ENCODE results near the gene TOMM6.

TOMM6 gene

GRCh38 chr6:41823178-41823577 is 35.7 kb downstream of the TOMM6 start:
- Histone ChIP-seq H3K9me3 (ENCODE audit: control insufficient read depth, low read length) (no peaks in the 10 kb centered on the region), H3K4me3 (ENCODE audit: insufficient read depth, low read depth, low read length, poor library complexity, severe bottlenecking) (no peak overlapping the region), H3K27me3 (replicated peaks; ENCODE audit: control insufficient read depth, insufficient read depth, low read length, poor library complexity, severe bottlenecking) (no peaks in the 10 kb centered on the region), H3K4me1 (ENCODE audit: control insufficient read depth, insufficient read depth, low read length, poor library complexity, severe bottlenecking) (no peaks in the 10 kb centered on the region), H3K36me3 (ENCODE audit: control insufficient read depth, insufficient read depth, low read length) (no peaks in the 10 kb centered on the region), H3K27ac (ENCODE audit: insufficient read depth, low read length, poor library complexity, severe bottlenecking) (no peak overlapping the region)
- no peak for DNase-seq

DNA sequence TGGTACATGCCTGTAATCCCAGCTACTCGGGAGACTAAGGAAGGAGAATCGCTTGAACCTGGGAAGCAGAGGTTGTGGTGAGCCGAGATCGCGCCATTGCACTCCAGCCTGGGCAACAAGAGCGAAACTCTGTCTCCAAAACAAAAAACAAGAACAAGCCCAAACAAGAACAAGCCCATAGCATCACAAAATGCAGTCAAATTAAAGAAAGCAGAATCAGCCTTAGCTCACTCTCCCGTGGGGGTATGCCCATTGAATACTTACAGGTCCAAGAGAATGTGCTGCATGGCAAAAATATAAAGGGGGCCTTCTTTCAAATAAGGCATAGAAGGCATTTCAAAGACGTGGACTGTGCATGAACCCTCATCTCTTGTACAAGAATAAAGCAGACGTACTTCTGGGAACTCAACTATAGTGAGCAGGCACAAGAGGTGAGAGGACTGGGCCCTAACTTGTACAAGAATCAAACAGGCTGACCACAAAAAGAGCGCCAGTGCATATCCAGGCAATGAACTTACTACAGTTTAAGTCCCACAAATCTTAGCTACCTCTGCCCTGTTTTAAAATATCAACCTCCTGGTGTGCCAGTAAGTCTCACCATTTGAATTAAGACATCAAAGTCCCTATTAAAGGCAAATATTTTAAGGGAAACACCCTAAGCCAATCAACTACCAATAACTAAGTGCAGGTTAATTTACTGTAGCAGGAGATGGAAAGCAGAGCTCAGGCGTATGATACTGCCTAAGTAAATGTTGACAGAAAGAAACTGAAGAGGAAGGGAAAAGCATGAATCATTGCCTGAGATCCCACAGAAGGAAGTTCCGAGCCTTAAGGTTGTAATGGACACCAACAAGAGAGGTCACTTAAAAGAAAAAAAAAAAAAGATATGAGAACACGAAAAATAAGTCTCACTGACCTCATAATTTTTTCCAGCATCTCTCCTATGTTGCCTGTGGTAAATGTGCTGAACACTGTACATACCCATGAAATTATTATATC is 37.4 kb downstream of the TOMM6 start:
- Histone ChIP-seq H3K4me3 (ENCODE audit: insufficient read depth, low read depth, low read length, poor library complexity, severe bottlenecking) (no peak overlapping the region), H3K27ac (ENCODE audit: insufficient read depth, low read length, poor library complexity, severe bottlenecking) (no peak overlapping the region), H3K4me1 (ENCODE audit: control insufficient read depth, insufficient read depth, low read length, poor library complexity, severe bottlenecking) (no peaks in the 10 kb centered on the region), H3K27me3 (replicated peaks; ENCODE audit: control insufficient read depth, insufficient read depth, low read length, poor library complexity, severe bottlenecking) (no peaks in the 10 kb centered on the region), H3K36me3 (ENCODE audit: control insufficient read depth, insufficient read depth, low read length) (no peaks in the 10 kb centered on the region), H3K9me3 (ENCODE audit: control insufficient read depth, low read length) (no peaks in the 10 kb centered on the region)
- DNase-seq, result no peak

DNA sequence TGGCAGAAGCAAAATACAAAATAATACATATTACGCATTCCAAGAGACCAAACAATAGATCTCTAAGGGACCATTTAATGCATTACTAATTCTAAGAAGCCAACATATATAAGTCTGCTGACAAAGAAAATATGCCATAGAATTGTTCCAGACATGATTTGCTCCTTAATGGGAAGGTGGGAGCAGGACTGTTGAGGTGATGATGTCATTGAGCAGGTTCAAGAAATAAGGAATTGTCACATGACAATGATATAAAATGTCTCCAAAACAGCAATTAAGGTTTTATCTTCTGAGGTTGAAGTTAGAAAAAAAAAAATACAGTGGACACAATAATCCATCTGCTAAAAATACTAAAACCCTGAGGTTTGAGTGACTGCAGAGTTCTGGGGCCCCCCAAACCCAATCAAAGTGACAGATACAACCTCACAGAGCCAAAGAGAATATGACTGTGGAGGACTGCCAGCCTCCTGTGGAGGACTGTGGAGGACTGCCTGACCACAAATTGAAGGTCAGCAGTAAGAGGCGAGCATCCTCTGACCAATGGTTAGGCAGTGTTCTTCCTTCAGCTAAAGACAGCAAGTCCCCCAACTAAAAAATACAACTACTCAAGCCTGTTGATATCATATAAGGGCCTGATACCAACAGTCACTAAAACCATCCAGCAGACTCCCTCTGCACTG is 39.0 kb downstream of the TOMM6 start:
- Histone ChIP-seq H3K27ac (ENCODE audit: insufficient read depth, low read length, poor library complexity, severe bottlenecking) (no peak overlapping the region), H3K27me3 (replicated peaks; ENCODE audit: control insufficient read depth, insufficient read depth, low read length, poor library complexity, severe bottlenecking) (no peaks in the 10 kb centered on the region), H3K9me3 (ENCODE audit: control insufficient read depth, low read length) (no peaks in the 10 kb centered on the region), H3K4me3 (ENCODE audit: insufficient read depth, low read depth, low read length, poor library complexity, severe bottlenecking) (no peak overlapping the region), H3K4me1 (ENCODE audit: control insufficient read depth, insufficient read depth, low read length, poor library complexity, severe bottlenecking) (no peaks in the 10 kb centered on the region), H3K36me3 (ENCODE audit: control insufficient read depth, insufficient read depth, low read length) (no peaks in the 10 kb centered on the region)
- no peak for DNase-seq

DNA sequence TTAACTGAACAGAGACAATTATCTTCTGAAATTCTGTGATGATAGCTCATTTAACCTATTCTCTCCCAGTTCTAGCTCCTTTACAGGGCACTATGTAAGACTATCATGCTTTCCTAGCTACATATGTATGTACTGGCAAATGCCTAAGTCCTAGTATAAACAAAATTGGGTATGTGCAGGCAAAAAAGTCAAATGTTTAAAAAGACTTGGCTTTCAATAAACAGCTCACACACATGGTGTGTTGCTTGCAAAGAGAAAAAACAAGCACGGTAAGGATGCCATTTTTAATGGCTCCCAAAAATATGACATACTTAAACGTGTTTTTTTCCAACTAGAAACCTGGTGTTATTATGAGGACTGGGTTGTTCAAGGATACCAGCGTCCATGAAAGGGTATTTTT is 44.8 kb downstream of the TOMM6 start:
- Histone ChIP-seq H3K27me3 (replicated peaks; ENCODE audit: control insufficient read depth, insufficient read depth, low read length, poor library complexity, severe bottlenecking) (no peaks in the 10 kb centered on the region), H3K36me3 (ENCODE audit: control insufficient read depth, insufficient read depth, low read length) (no peaks in the 10 kb centered on the region), H3K9me3 (ENCODE audit: control insufficient read depth, low read length) (no peaks in the 10 kb centered on the region), H3K4me3 (ENCODE audit: insufficient read depth, low read depth, low read length, poor library complexity, severe bottlenecking) (no peak overlapping the region), H3K4me1 (ENCODE audit: control insufficient read depth, insufficient read depth, low read length, poor library complexity, severe bottlenecking) (no peaks in the 10 kb centered on the region), H3K27ac (ENCODE audit: insufficient read depth, low read length, poor library complexity, severe bottlenecking) (no peak overlapping the region)
- no peak for DNase-seq

DNA sequence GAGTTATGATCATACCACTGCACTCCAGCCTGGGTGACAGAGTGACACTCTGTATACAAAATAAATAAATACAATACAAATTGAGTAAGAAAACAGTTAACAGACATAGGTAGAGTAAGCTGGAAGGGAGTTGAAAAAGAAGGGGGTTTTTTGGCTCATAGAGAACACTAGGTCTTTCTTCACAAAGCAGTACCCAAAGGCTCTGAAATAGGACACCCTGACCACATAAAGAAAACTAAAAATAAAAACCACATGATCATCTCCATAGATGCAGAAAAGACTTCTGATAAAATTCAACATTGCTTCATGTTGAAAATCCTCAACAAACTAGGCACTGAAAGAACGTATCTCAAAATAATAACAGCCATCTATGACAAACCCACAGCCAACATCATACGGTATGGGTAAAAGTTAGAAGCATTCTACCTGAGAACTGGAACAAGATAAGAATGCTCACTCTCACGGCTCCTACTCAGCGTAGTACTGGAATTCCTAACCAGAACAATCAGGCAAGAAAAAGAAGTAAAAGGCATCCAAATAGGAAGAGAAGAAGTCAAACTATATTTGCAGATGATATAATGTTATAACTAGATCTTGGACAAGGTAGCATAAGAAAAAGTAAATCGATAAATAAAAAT is 48.6 kb downstream of the TOMM6 start:
- Histone ChIP-seq H3K27ac (ENCODE audit: insufficient read depth, low read length, poor library complexity, severe bottlenecking) (no peak overlapping the region), H3K27me3 (replicated peaks; ENCODE audit: control insufficient read depth, insufficient read depth, low read length, poor library complexity, severe bottlenecking) (no peaks in the 10 kb centered on the region)
- no peak for DNase-seq

DNA sequence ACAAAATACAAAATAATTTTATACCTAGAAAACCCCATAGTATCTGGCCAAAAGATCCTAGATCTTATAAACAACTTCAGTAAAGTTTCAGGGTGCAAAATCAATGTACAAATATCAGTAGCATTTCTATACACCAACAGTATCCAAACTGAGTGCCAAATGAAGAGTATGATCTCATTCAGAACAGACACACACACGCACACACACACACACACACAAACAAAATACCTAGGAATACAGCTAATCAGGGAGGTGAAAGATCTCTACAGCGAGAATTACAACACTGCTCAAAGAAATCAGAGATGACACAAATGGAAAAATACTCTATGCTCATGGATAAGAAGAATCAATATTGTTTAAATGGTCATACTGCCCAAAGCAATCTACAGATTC is 49.2 kb downstream of the TOMM6 start:
- DNase-seq, result no peak
- H3K27me3 ChIP-seq (replicated peaks; ENCODE audit: control insufficient read depth, insufficient read depth, low read length, poor library complexity, severe bottlenecking), result no peaks in the 10 kb centered on the region
- no peaks in the 10 kb centered on the region for H3K9me3 ChIP-seq (ENCODE audit: control insufficient read depth, low read length)
- H3K4me1 ChIP-seq (ENCODE audit: control insufficient read depth, insufficient read depth, low read length, poor library complexity, severe bottlenecking), result no peaks in the 10 kb centered on the region
- H3K27ac ChIP-seq (ENCODE audit: insufficient read depth, low read length, poor library complexity, severe bottlenecking), result no peak overlapping the region
- H3K36me3 ChIP-seq (ENCODE audit: control insufficient read depth, insufficient read depth, low read length), result no peaks in the 10 kb centered on the region
- no peak overlapping the region for H3K4me3 ChIP-seq (ENCODE audit: insufficient read depth, low read depth, low read length, poor library complexity, severe bottlenecking)

More for the DNA sequence above, 48.6 kb downstream of the TOMM6 start:
- no peak overlapping the region for H3K4me3 ChIP-seq (ENCODE audit: insufficient read depth, low read depth, low read length, poor library complexity, severe bottlenecking)
- H3K9me3 ChIP-seq (ENCODE audit: control insufficient read depth, low read length), result no peaks in the 10 kb centered on the region
- no peaks in the 10 kb centered on the region for H3K4me1 ChIP-seq (ENCODE audit: control insufficient read depth, insufficient read depth, low read length, poor library complexity, severe bottlenecking)
- H3K36me3 ChIP-seq (ENCODE audit: control insufficient read depth, insufficient read depth, low read length), result no peaks in the 10 kb centered on the region
